Mesendoderm (in vitro differentiated cells): ENCODE measurements around the gene SUSD4.

Experiments used
- DNase-seq: peaks from one replicate; pipeline ENCODE4 v3.0.0; 2013
- H2AK5ac ChIP-seq: 2 replicates; pipeline ENCODE4 v1.6.1; 2013; ENCODE audit warnings: low read length, inconsistent platforms
- H2BK120ac ChIP-seq: 2 replicates; pipeline ENCODE4 v1.6.1; 2013; ENCODE audit warnings: low read depth, mild to moderate bottlenecking, low read length, moderate library complexity, mixed read lengths
- H2BK15ac ChIP-seq: replicated peaks from 2 replicates; pipeline ENCODE4 v1.6.1; 2013; ENCODE audit warnings: low read depth, mild to moderate bottlenecking, moderate library complexity
- H2BK5ac ChIP-seq: 2 replicates; pipeline ENCODE4 v1.6.1; 2013; ENCODE audit warnings: low read length, inconsistent platforms
- H3K18ac ChIP-seq: 2 replicates; pipeline ENCODE4 v1.6.1; 2013; ENCODE audit warnings: mild to moderate bottlenecking, low read length, mixed read lengths
- H3K23ac ChIP-seq: one replicate; pipeline ENCODE4 v1.6.1; 2013; ENCODE audit warnings: low read length
- H3K27ac ChIP-seq: 2 replicates; pipeline ENCODE4 v1.5.1; 2013; ENCODE audit warnings: low read depth, mild to moderate bottlenecking, inconsistent platforms, low read length, moderate library complexity
- H3K27me3 ChIP-seq: 2 replicates; pipeline ENCODE4 v1.6.1; 2013; ENCODE audit warnings: low read length, control low read depth, mild to moderate bottlenecking, inconsistent platforms; ENCODE audit not compliant: insufficient read depth, poor library complexity
- H3K36me3 ChIP-seq: 2 replicates; pipeline ENCODE4 v1.6.1; 2013; ENCODE audit warnings: low read length, inconsistent platforms; ENCODE audit not compliant: control insufficient read depth, insufficient read depth
- H3K4ac ChIP-seq: one replicate; pipeline ENCODE4 v1.6.1; 2013; ENCODE audit warnings: low read depth, mild to moderate bottlenecking, low read length, moderate library complexity
- H3K4me1 ChIP-seq: 2 replicates; pipeline ENCODE4 v1.6.1; 2013; ENCODE audit warnings: low read depth, low read length, inconsistent platforms; ENCODE audit not compliant: control insufficient read depth
- H3K4me2 ChIP-seq: 2 replicates; pipeline ENCODE4 v1.6.1; 2013; ENCODE audit warnings: low read length
- H3K4me3 ChIP-seq: 2 replicates; pipeline ENCODE4 v1.5.1; 2013; ENCODE audit warnings: mild to moderate bottlenecking, low read length
- H3K56ac ChIP-seq: one replicate; pipeline ENCODE4 v1.6.1; 2013; ENCODE audit warnings: low read length
- H3K79me1 ChIP-seq: 2 replicates; pipeline ENCODE4 v1.6.1; 2013; ENCODE audit warnings: low read length, inconsistent platforms
- H3K79me2 ChIP-seq: 2 replicates; pipeline ENCODE4 v1.6.1; 2013; ENCODE audit warnings: mild to moderate bottlenecking, low read length; ENCODE audit not compliant: control insufficient read depth, insufficient read depth
- H3K9ac ChIP-seq: 2 replicates; pipeline ENCODE4 v1.6.1; 2013; ENCODE audit warnings: low read length, inconsistent platforms
- H4K5ac ChIP-seq: one replicate; pipeline ENCODE4 v1.6.1; 2013; ENCODE audit warnings: low read length
- H4K8ac ChIP-seq: one replicate; pipeline ENCODE4 v1.6.1; 2013; ENCODE audit warnings: low read depth, mild to moderate bottlenecking, control low read depth, low read length, moderate library complexity
- WGBS: extraction: QIAGEN DNeasy Blood & Tissue Kit; methylation state at CpG from one replicate; pipeline ENCODE4 v1.1.7; 2013; ENCODE audit warnings: low lambda C conversion rate, missing lambda C conversion rate; ENCODE audit not compliant: insufficient coverage; ENCODE audit errors: extremely low coverage; 5-methylcytosine and 5-hydroxymethylcytosine counted together

Gene SUSD4

GRCh38 chr1:223353939-223354338 is 10.0 kb downstream of the SUSD4 start:
- Histone ChIP-seq H3K4me1 (no peaks in the 10 kb centered on the region), H2BK15ac (no peak overlapping the region), H4K5ac (no peak overlapping the region), H3K9ac (no peak overlapping the region), H2BK5ac (no peak overlapping the region), H3K23ac (no peak overlapping the region), H3K4me2 (no peak overlapping the region), H3K79me2 (no peaks in the 10 kb centered on the region), H3K36me3 (no peaks in the 10 kb centered on the region), H3K18ac (no peak overlapping the region), H2BK120ac (no peak overlapping the region), H3K4ac (no peak overlapping the region), H3K79me1 (no peaks in the 10 kb centered on the region), H3K27me3 (no peaks in the 10 kb centered on the region), H3K27ac (no peak overlapping the region), H3K56ac (no peak overlapping the region), H4K8ac (no peak overlapping the region), H3K4me3 (no peak overlapping the region), H2AK5ac (no peak overlapping the region)
- DNase-seq = no peak
- WGBS = no CpG with 5 or more reads among the region's 6 CpGs

GRCh38 chr1:223352944-223353343 is 11.0 kb downstream of the SUSD4 start:
- H3K56ac ChIP-seq = no peak overlapping the region
- no peak overlapping the region for H3K9ac ChIP-seq
- no peak overlapping the region for H3K27ac ChIP-seq
- no peak overlapping the region for H4K5ac ChIP-seq
- no peak overlapping the region for H2AK5ac ChIP-seq
- no peak overlapping the region for H3K4me3 ChIP-seq
- H3K79me1 ChIP-seq = no peaks in the 10 kb centered on the region
- no peak overlapping the region for H2BK5ac ChIP-seq
- no peaks in the 10 kb centered on the region for H3K36me3 ChIP-seq
- no peak overlapping the region for H3K4me2 ChIP-seq
- no peaks in the 10 kb centered on the region for H3K79me2 ChIP-seq
- no peaks in the 10 kb centered on the region for H3K27me3 ChIP-seq
- no peak for DNase-seq
- no peak overlapping the region for H3K4ac ChIP-seq
- no peaks in the 10 kb centered on the region for H3K4me1 ChIP-seq
- H2BK120ac ChIP-seq = no peak overlapping the region
- no peak overlapping the region for H3K18ac ChIP-seq
- H2BK15ac ChIP-seq = no peak overlapping the region
- no peak overlapping the region for H4K8ac ChIP-seq
- no peak overlapping the region for H3K23ac ChIP-seq
- WGBS = no CpG with 5 or more reads among the region's 7 CpGs

GRCh38 chr1:223350361-223350908 is 13.5 kb downstream of the SUSD4 start:
- Histone ChIP-seq H3K27ac (no peak overlapping the region), H3K27me3 (no peaks in the 10 kb centered on the region), H2BK120ac (no peak overlapping the region), H3K4ac (no peak overlapping the region), H3K9ac (no peak overlapping the region), H3K4me1 (no peaks in the 10 kb centered on the region), H2AK5ac (no peak overlapping the region), H2BK5ac (no peak overlapping the region), H3K4me3 (no peak overlapping the region), H3K79me1 (no peaks in the 10 kb centered on the region), H4K8ac (no peak overlapping the region), H4K5ac (no peak overlapping the region), H3K36me3 (no peaks in the 10 kb centered on the region), H3K4me2 (no peak overlapping the region), H3K23ac (no peak overlapping the region), H3K18ac (no peak overlapping the region), H3K79me2 (no peaks in the 10 kb centered on the region), H3K56ac (no peak overlapping the region), H2BK15ac (no peak overlapping the region)
- WGBS = no CpG with 5 or more reads among the region's 5 CpGs
- DNase-seq = no peak

- Histone ChIP-seq H3K23ac (no peak overlapping the region), H4K5ac (no peak overlapping the region), H3K79me2 (no peaks in the 10 kb centered on the region), H4K8ac (no peak overlapping the region), H2BK15ac (no peak overlapping the region), H3K27me3 (no peaks in the 10 kb centered on the region), H3K79me1 (no peaks in the 10 kb centered on the region), H2AK5ac (no peak overlapping the region), H3K56ac (no peak overlapping the region), H3K27ac (no peak overlapping the region), H2BK120ac (no peak overlapping the region), H3K18ac (no peak overlapping the region), H3K4me2 (no peak overlapping the region), H3K36me3 (no peaks in the 10 kb centered on the region), H3K9ac (no peak overlapping the region), H2BK5ac (no peak overlapping the region), H3K4me3 (no peak overlapping the region), H3K4me1 (no peaks in the 10 kb centered on the region), H3K4ac (no peak overlapping the region)
- no CpG with 5 or more reads among the region's 3 CpGs for WGBS
- no peak for DNase-seq
These were observed 14.7 kb downstream of the SUSD4 start for GRCh38 chr1:223349241-223349640.

GRCh38 chr1:223348439-223348838 is 15.5 kb downstream of the SUSD4 start:
- H4K8ac ChIP-seq = no peak overlapping the region
- DNase-seq = no peak
- H3K36me3 ChIP-seq = no peaks in the 10 kb centered on the region
- no peak overlapping the region for H3K4me2 ChIP-seq
- H3K27me3 ChIP-seq = no peaks in the 10 kb centered on the region
- no peak overlapping the region for H2AK5ac ChIP-seq
- no peak overlapping the region for H3K18ac ChIP-seq
- H3K56ac ChIP-seq = no peak overlapping the region
- no peak overlapping the region for H3K9ac ChIP-seq
- H2BK120ac ChIP-seq = no peak overlapping the region
- no peak overlapping the region for H3K4me3 ChIP-seq
- no peak overlapping the region for H3K27ac ChIP-seq
- H3K79me2 ChIP-seq = no peaks in the 10 kb centered on the region
- no peak overlapping the region for H2BK15ac ChIP-seq
- H3K4me1 ChIP-seq = no peaks in the 10 kb centered on the region
- H4K5ac ChIP-seq = no peak overlapping the region
- no peaks in the 10 kb centered on the region for H3K79me1 ChIP-seq
- WGBS = no CpG with 5 or more reads among the region's 2 CpGs
- no peak overlapping the region for H3K23ac ChIP-seq
- H3K4ac ChIP-seq = no peak overlapping the region
- H2BK5ac ChIP-seq = no peak overlapping the region

- no CpG with 5 or more reads among the region's 4 CpGs for WGBS
- Histone ChIP-seq H3K23ac (no peak overlapping the region), H3K56ac (no peak overlapping the region)
These were observed 16.4 kb downstream of the SUSD4 start for GRCh38 chr1:223347583-223347982.

More at GRCh38 chr1:223347583-223347982, 16.4 kb downstream of the SUSD4 start:
- Histone ChIP-seq H2BK120ac (no peak overlapping the region), H4K5ac (no peak overlapping the region), H3K36me3 (no peaks in the 10 kb centered on the region), H3K79me2 (no peaks in the 10 kb centered on the region), H3K4me3 (no peak overlapping the region), H3K27ac (no peak overlapping the region), H3K4ac (no peak overlapping the region), H4K8ac (no peak overlapping the region), H3K18ac (no peak overlapping the region), H3K4me2 (no peak overlapping the region), H3K9ac (no peak overlapping the region), H2BK5ac (no peak overlapping the region), H3K4me1 (no peaks in the 10 kb centered on the region), H3K79me1 (no peaks in the 10 kb centered on the region), H2AK5ac (no peak overlapping the region), H3K27me3 (no peaks in the 10 kb centered on the region), H2BK15ac (no peak overlapping the region)
- DNase-seq = no peak
